H7 (cell line): ENCODE results near the gene NAIF1. TPM values are rescaled to one million over a fixed set of nuclear protein-coding genes. Genes with fewer than 3 reads are reported as not detected.

Source experiments
- DNase-seq: peaks from one replicate; pipeline ENCODE4 v3.0.0; 2012
- H3K27me3 ChIP-seq: 2 replicates; pipeline ENCODE4 v1.6.0; 2011; ENCODE audit warnings: mild to moderate bottlenecking, low read length; ENCODE audit not compliant: control insufficient read depth, insufficient read depth
- H3K36me3 ChIP-seq: replicated peaks from 2 replicates; pipeline ENCODE4 v1.5.1; 2011; ENCODE audit warnings: low read length; ENCODE audit not compliant: control insufficient read depth, insufficient read depth
- H3K4me3 ChIP-seq: 2 replicates; pipeline ENCODE4 v1.5.1; 2011; ENCODE audit warnings: low read depth, mild to moderate bottlenecking, control low read depth, low read length, moderate library complexity; ENCODE audit not compliant: insufficient read depth
- total RNA-seq: library from RNA; depleted of rRNA; stranded (reverse); fragments of >200 nt; shearing (Covaris generic); gene quantifications from 2 replicates; pipeline ENCODE4 v1.2.3, GENCODE V29; 2014

Gene NAIF1
- total RNA-seq, 1 experiment from 2014 or later, result 12.3 TPM

DNA sequence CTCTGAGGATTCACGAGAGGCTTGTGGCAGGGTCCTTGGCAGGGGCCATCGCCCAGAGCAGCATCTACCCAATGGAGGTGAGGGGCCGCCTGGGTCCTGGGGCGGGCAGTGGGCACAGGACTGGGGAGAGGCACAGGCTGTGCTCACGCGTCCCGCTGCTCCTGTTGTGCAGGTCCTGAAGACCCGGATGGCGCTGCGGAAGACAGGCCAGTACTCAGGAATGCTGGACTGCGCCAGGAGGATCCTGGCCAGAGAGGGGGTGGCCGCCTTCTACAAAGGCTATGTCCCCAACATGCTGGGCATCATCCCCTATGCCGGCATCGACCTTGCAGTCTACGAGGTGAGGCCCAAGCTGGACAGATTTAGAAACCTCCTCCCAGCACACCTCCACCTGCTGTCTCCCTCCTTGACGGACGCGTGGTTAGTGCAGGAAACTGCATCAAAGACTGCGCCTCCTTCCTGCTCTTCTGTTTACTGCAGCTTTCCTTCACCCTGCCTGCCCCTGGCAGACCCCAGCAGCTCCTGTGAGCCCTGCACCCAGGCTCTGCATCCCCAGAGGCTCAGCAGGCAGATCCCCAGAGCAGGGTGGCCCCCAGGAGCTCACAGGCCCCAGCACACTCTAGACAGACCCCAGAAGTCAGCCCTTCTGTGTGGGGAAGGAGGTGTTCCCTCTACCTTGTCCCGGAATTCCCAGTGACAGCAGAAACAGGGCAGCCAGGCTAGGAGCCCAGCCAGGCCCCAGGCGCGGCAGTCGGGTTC lies 39.2 kb upstream of the NAIF1 start:
- DNase-seq, result peak; percentile 60
- no peak overlapping the region for H3K4me3 ChIP-seq
- H3K27me3 ChIP-seq, result no peaks in the 10 kb centered on the region
- peaks cover 33% of the 10 kb centered on the region for H3K36me3 ChIP-seq

DNA sequence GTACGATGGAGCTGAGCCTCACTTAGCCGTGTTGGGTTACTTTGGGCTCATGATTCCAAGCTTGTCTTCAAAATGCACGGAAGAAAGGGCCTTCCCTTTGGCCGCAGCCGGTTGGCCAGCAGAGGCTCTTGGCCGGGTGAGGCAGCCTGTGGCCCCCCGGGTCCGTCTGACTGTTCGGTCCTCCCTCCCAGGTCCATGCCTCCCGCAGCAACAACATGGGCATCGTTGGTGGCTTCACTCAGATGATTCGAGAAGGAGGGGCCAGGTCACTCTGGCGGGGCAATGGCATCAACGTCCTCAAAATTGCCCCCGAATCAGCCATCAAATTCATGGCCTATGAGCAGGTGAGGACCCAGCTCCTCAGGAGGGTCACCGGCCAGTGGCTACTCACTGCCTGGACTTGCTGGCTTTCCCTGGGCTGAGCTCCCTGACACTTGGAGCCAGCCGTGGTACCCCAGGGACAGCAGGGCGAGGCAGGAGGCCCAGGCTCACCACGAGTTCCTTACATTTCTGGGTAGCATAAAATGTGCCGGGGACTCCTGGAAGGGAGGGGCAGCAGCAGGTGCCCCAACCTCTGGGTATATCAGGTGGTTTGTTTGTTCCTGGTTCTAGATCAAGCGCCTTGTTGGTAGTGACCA lies 38.5 kb upstream of the NAIF1 start:
- Histone ChIP-seq H3K4me3 (no peak overlapping the region), H3K36me3 (peaks cover 36% of the 10 kb centered on the region)
- peak; percentile 26 for DNase-seq

DNA sequence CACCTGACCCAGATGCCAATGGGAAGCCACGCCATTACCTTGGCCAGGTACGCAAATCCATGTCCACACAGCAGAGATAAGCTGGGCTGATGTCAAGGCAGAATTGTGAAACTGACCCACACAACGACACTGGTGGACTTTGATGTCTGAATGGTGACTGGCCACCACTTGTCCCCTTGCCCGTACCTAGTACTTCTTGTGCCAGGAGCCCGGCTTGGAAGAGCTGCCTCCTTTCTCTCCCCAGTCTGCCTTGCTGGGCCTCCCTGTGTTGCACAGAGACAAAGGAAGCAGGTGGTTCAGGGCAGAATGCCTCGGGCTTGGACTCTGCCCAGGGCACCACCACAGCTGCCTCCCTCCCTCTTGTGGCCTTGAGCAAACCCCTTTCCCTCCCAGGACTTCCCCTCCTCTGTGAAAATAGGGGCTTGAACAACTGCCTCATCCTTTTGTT lies 37.1 kb upstream of the NAIF1 start:
- Histone ChIP-seq H3K4me3 (no peak overlapping the region), H3K36me3 (peaks cover 37% of the 10 kb centered on the region), H3K27me3 (no peaks in the 10 kb centered on the region)
- no peak for DNase-seq

More for the DNA sequence above, 38.5 kb upstream of the NAIF1 start:
- H3K27me3 ChIP-seq, result no peaks in the 10 kb centered on the region

DNA sequence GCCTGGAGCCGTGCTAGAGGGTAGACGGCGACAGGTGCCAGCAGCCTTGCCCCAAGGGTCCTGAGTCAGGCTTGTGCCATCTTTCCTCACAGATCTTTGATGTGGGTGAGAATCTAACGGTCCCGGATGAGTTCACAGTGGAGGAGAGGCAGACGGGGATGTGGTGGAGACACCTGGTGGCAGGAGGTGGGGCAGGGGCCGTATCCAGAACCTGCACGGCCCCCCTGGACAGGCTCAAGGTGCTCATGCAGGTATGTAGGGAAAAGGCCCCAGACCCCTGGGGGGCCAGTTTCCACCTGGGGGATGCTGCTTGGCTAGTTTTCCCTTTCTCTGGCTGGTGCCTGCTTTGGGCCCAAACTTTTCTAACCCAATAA lies 36.5 kb upstream of the NAIF1 start:
- peaks cover 37% of the 10 kb centered on the region for H3K36me3 ChIP-seq
- H3K27me3 ChIP-seq, result no peaks in the 10 kb centered on the region
- peak; percentile 81 for DNase-seq
- H3K4me3 ChIP-seq, result no peak overlapping the region

DNA sequence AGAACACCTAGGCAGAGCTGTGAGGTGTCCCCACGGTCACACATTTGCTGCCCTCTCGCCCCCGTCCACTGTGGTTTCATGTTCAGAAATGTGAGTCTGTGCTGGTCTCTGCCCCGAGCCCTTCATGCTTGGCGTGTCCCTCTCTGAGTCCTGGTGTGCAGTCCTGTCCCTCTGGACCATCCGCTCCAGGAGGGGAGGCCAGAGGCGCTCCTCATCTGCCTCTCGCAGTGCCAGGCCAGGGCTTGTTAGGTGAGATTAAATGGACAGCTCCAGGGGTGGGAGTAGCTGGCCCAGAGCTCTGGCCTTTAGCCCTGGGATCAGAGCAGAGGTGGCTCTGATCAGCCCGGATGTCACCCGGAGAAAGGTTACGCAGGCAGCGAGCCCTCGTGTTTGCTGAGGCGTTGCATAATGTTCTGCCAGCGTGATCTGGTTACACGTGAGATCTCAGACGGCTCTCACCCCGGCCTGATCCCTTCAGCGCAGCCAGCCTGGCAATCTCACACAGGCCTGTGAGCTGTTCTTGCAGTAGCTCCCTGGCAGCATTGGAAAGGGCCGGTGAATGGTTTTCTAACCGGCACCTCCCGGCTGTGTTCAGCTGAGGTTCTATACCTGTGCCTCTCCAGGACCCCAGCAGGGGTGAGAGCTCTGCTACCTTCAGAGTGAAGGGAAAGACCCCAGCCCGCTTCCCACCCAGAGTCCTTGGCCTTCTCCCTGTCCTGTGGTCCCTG lies 35.9 kb upstream of the NAIF1 start:
- peak; percentile 37 for DNase-seq
- Histone ChIP-seq H3K4me3 (no peak overlapping the region), H3K36me3 (peaks cover 35% of the 10 kb centered on the region), H3K27me3 (no peaks in the 10 kb centered on the region)

DNA sequence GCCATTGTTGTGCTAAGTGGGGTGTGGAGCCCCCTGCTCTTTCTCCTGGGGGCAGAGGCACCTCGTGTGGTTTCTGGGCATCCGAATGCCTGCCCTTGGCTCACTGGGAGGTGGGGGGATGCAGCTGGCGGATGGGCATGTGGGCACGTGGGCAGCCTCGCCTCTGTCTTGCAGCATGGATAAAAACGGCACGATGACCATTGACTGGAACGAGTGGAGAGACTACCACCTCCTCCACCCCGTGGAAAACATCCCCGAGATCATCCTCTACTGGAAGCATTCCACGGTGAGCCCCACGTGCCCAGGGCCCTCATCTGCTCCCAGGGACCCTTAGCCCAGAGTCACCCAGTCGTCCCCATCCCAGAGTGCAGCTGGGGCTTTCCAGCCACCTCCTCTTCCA lies 35.1 kb upstream of the NAIF1 start:
- Histone ChIP-seq H3K4me3 (no peak overlapping the region), H3K27me3 (no peaks in the 10 kb centered on the region), H3K36me3 (peaks cover 29% of the 10 kb centered on the region)
- peak; percentile 36 for DNase-seq

DNA sequence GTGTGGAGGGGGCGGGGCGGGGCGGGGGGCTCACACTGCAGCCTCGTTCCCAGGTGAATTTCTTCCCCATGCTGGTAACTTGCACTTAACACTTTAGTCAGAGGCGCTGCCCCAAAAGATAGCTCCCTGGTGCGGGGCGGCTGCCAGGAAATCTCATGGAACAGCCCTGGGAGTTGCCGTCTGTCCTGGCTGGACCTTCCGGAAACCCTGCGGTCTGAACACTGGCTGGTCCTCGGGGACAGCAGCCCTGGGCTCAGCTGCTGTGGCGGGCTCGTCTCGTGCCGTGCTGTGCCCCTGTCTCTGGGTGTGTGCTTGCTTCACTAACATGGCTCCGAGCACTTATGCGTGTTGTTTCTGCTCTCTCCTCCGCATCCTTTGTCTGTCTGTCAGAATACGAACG lies 34.6 kb upstream of the NAIF1 start:
- Histone ChIP-seq H3K27me3 (no peaks in the 10 kb centered on the region), H3K36me3 (peaks cover 29% of the 10 kb centered on the region), H3K4me3 (no peak overlapping the region)
- DNase-seq, result no peak

DNA sequence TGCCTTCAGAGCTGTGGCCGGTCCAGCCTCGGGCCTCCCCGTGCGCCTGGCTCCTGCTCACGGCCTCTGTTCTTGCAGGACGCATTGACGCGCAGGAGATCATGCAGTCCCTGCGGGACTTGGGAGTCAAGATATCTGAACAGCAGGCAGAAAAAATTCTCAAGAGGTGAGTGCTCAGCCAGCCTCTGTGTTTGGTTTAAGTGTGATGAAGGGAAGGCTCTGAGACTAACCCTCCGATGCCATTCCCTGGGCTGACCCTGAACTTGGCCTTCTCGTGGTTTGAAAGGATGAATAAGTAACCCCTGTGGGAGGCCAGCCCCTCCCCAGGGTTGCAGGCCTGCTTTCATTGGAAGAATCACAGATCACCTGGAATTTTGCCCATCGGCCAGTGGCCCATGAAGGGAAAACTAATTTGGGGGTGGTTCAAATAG lies 34.1 kb upstream of the NAIF1 start:
- peaks cover 28% of the 10 kb centered on the region for H3K36me3 ChIP-seq
- no peak for DNase-seq

DNA sequence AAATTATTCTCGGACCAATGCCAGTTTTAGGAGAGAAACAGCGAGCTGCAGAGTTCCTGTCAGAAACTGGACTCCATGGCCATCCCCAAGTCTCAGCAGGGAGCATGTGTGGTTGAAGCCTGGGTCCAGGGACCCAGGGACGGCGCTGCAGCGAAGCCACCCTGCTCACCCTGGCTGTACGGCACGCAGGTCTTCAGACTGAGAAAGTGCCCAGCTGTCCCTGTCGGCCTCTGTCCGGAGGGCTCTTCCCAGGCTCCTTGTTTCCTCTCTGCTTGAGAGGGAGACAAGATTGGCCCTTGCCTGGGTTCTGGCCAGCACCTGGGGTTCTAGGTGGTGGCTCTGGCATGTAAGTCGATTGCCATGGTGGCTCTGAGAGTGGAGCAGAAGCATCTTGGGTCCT lies 33.5 kb upstream of the NAIF1 start:
- Histone ChIP-seq H3K4me3 (no peak overlapping the region), H3K36me3 (peaks cover 26% of the 10 kb centered on the region), H3K27me3 (no peaks in the 10 kb centered on the region)
- DNase-seq, result no peak

More for the DNA sequence above, 34.1 kb upstream of the NAIF1 start:
- Histone ChIP-seq H3K4me3 (no peak overlapping the region), H3K27me3 (no peaks in the 10 kb centered on the region)

DNA sequence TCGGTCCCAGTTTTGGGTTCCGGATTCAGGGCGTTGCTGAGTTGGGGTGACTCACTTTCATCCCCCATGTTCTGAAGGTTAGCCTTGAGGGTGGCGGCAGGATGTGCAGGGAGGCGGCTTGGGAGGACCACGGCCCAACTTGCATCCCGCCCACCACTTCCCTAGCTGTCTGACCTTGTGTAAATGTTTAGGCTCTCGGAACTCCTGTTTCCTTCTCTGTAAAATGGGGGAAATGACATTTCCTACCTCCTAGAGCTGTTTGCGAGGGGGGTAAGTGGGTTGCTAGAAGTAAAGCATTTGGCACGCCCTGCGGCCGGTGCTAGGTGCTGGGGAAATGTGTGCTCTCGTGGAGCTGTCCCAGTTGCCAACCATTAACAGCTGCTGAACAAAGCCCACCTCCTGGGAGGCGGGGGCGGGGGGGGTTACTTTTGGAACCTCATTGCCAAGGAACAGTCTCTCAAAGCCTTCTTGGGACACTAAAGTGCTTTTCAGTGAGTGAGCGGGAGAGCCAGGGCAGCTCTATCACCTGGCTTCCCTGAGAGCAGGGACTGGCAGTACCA lies 32.9 kb upstream of the NAIF1 start:
- DNase-seq, result no peak
- Histone ChIP-seq H3K4me3 (no peak overlapping the region), H3K36me3 (peaks cover 23% of the 10 kb centered on the region), H3K27me3 (no peaks in the 10 kb centered on the region)

DNA sequence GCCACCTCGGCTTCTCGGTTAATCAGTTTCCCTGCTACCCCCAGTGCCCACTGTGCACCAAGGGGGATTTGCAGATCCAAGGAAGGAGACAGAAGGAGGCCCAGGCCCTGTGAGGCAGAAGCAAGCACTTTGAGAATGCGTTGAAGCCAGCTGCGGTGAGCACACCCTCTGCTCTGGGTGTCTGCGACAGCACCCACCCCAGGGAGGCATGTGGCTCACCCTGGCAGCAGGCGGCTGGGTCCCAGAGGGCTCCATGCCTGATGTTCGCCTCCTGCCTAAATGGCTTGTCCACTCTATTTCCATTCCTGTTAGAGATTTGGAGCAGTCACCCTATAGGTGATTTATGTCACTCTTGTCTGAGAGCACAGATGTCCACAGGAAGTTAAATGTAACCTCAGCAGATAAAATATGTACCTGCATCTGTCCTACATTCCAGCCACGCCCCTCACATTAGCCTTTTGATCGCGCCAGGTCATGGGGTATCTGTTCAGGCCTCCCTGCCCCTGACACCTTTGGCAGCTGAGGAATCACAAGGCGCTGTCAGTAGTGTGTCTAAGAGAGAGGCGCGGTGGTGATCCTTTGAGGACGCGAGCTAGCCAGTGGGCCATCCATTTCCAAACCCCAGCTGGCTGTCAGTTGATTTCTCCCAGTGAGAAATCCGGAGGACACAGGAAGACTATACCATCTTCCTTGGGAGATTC lies 32.3 kb upstream of the NAIF1 start:
- H3K4me3 ChIP-seq, result peak overlapping the region; percentile 63; the same call in 1 of the 2 replicates
- DNase-seq, result peak; percentile 36

DNA sequence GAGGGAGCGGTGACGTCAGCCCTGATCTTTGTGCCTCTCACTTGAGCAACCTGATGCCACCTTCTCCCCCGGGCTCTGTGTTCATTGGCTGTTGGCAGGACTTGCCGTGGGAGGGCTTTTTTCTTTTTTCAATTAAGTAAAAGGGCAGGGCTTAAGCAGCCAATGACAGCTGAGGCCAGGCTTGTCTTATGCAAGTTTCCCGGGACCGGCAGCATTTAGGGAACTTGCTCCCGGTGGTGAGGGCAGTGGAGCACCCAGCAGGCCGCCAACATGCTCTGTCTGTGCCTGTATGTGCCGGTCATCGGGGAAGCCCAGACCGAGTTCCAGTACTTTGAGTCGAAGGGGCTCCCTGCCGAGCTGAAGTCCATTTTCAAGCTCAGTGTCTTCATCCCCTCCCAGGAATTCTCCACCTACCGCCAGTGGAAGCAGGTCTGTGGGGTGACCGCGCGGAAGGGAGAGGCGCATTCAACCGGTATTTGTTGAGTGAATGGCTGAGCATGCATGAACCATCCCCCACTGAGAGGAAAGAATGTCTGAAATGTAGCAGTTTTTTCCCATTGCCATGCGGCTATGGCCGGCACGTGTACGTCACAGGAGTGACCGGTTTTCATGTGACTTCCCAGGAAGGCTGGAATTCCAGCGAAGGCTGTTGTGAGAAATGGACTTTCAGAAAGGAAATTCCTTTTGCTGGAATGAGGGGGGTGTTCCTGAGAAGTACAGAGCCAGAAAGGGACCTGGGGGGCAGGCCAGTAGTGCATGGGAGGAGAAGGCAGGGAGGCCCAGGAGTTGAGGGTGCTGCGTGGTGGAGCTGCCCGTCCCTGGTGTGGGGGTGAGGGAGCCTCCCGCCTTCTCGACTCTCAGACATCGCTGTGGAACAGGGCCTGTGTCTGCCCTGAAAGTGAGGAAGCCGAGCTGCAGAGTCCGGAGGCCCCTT lies 31.4 kb upstream of the NAIF1 start:
- Histone ChIP-seq H3K27me3 (no peaks in the 10 kb centered on the region), H3K4me3 (peak overlapping the region; percentile 63), H3K36me3 (peaks cover 17% of the 10 kb centered on the region)
- DNase-seq, result peak; percentile 94

More for the DNA sequence above, 32.3 kb upstream of the NAIF1 start:
- H3K27me3 ChIP-seq, result no peaks in the 10 kb centered on the region
- H3K36me3 ChIP-seq, result peaks cover 22% of the 10 kb centered on the region

DNA sequence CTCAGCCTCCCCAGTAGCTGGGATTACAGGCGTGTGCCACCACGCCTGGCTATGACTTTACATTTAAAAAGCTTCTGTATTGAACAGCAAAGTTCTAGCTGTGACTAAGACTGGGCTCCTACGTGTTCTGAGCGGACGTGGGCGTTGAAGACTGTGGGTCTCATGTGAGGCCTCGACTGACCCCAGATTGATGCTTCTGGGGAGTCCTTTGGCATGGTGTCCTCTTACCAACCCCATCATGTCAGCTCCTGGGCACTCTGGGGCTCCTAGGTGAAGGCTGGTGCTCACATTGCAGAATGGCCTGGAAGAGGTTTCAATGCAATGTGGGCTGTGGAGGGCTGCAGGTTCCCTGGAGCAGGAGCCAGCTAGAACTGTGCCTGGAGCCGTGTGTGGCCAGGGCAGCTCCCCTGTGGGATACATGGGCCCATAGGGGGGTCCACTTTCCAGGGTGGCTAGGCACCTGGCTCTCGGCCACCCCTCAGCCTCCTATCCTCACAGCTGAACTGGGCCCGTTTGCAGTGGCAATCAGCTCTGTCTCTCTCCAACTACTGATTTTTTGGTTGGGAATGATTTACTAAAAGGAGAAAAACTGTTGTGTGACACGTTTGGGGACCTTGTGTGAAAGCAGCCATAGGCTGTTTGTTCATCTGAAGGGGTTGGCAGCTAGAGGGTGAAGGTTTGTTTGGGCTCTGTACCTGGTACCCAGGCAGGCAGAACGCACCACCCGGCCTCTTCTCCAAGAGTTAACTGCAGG lies 30.6 kb upstream of the NAIF1 start:
- Histone ChIP-seq H3K27me3 (no peaks in the 10 kb centered on the region), H3K36me3 (peaks cover 16% of the 10 kb centered on the region), H3K4me3 (no peak overlapping the region)
- peak; percentile 32 for DNase-seq
